GM23338 (cell line): ENCODE results near the gene FYN. TPM values are rescaled to one million over a fixed set of nuclear protein-coding genes. Genes with fewer than 3 reads are reported as not detected.

Experiments
- ATAC-seq: fragments of 200-7000 bp; cut with Tn5 transposase; 3 replicates; pipeline ENCODE4 v1.9.1; 2020
- DNase-seq: peaks from one replicate; pipeline ENCODE4 v3.0.0-alpha.2; 2015; ENCODE audit warnings: low spot score
- H2AFZ ChIP-seq: fragments of 200-600 bp; sonication (generic); 2 replicates; pipeline ENCODE4 v1.8.0; 2016; ENCODE audit warnings: antibody characterized with exemption, mild to moderate bottlenecking, moderate library complexity
- H3F3A ChIP-seq: fragments of 200-600 bp; sonication (generic); replicated peaks from 2 replicates; pipeline ENCODE4 v1.8.0; 2017; ENCODE audit warnings: antibody characterized with exemption, mixed run types, low read depth
- H3K27ac ChIP-seq: fragments of 200-600 bp; sonication (generic); 2 replicates; pipeline ENCODE4 v1.6.1; 2016; ENCODE audit warnings: low read depth
- H3K27me3 ChIP-seq: fragments of 200-600 bp; sonication (generic); 2 replicates; pipeline ENCODE4 v1.8.0; 2016; ENCODE audit warnings: mild to moderate bottlenecking, mixed run types, moderate library complexity; ENCODE audit not compliant: insufficient read depth
- H3K36me3 ChIP-seq: fragments of 200-600 bp; sonication (generic); 2 replicates; pipeline ENCODE4 v1.8.0; 2016; ENCODE audit warnings: mild to moderate bottlenecking; ENCODE audit not compliant: insufficient read depth
- H3K4me1 ChIP-seq: fragments of 200-600 bp; sonication (generic); 2 replicates; pipeline ENCODE4 v1.8.0; 2016; ENCODE audit warnings: mild to moderate bottlenecking, moderate library complexity; ENCODE audit not compliant: insufficient read depth
- H3K4me2 ChIP-seq: fragments of 200-600 bp; sonication (generic); 2 replicates; pipeline ENCODE4 v1.7.1; 2017; ENCODE audit warnings: mixed run types
- H3K4me3 ChIP-seq: fragments of 200-600 bp; sonication (generic); 2 replicates; pipeline ENCODE4 v1.6.1; 2016; ENCODE audit warnings: mixed run types
- H3K79me2 ChIP-seq: fragments of 200-600 bp; sonication (generic); replicated peaks from 2 replicates; pipeline ENCODE4 v1.8.0; 2017; ENCODE audit warnings: mild to moderate bottlenecking; ENCODE audit not compliant: insufficient read depth
- H3K9me2 ChIP-seq: fragments of 200-600 bp; sonication (generic); 2 replicates; pipeline ENCODE4 v1.8.0; 2017; ENCODE audit not compliant: insufficient read depth
- H4K20me1 ChIP-seq: fragments of 200-600 bp; sonication (generic); replicated peaks from 2 replicates; pipeline ENCODE4 v1.8.0; 2017; ENCODE audit warnings: mild to moderate bottlenecking; ENCODE audit not compliant: insufficient read depth
- H3K27ac Mint-ChIP-seq: 2 replicates; pipeline ENCODE4 v1.8.0; 2020; ENCODE audit warnings: inconsistent platforms, mild to moderate bottlenecking, moderate library complexity, mixed read lengths
- H3K27me3 Mint-ChIP-seq: 3 replicates; pipeline ENCODE4 v1.8.0; 2022; ENCODE audit warnings: low read depth, mild to moderate bottlenecking, moderate library complexity, mixed read lengths, inconsistent platforms; ENCODE audit not compliant: insufficient read depth, poor library complexity
- H3K36me3 Mint-ChIP-seq: 3 replicates; pipeline ENCODE4 v1.8.0; 2021; ENCODE audit warnings: low read depth, mild to moderate bottlenecking, inconsistent platforms, moderate library complexity, mixed read lengths
- H3K4me1 Mint-ChIP-seq: 3 replicates; pipeline ENCODE4 v1.8.0; 2020; ENCODE audit warnings: mild to moderate bottlenecking, inconsistent platforms, mixed read lengths
- H3K4me3 Mint-ChIP-seq: 3 replicates; pipeline ENCODE4 v1.8.0; 2021; ENCODE audit warnings: moderate library complexity, mild to moderate bottlenecking, inconsistent platforms, mixed read lengths
- H3K9me3 Mint-ChIP-seq: 3 replicates; pipeline ENCODE4 v1.8.0; 2020; ENCODE audit warnings: moderate library complexity, mild to moderate bottlenecking, inconsistent platforms, mixed read lengths
- CREB1 ChIP-seq: fragments of 250-450 bp; sonication (Bioruptor Pico); IDR thresholded peaks from 2 replicates; pipeline ENCODE4 v1.5.0; 2020; ENCODE audit warnings: low read depth, mild to moderate bottlenecking, moderate library complexity
- EZH2 ChIP-seq: fragments of 200-600 bp; sonication (generic); IDR thresholded peaks from one replicate; pipeline ENCODE4 v1.8.0; 2017; ENCODE audit warnings: antibody characterized with exemption, mild to moderate bottlenecking, low read depth; ENCODE audit not compliant: unreplicated experiment
- EZH2phosphoT487 ChIP-seq: fragments of 200-600 bp; sonication (generic); IDR thresholded peaks from one replicate; pipeline ENCODE4 v1.8.1; 2018; ENCODE audit warnings: antibody characterized with exemption; ENCODE audit not compliant: unreplicated experiment
- JUNB ChIP-seq: IDR thresholded peaks from one replicate; pipeline ENCODE4 v1.6.1; 2016; ENCODE audit warnings: antibody characterized with exemption; ENCODE audit not compliant: unreplicated experiment
- NANOG ChIP-seq: IDR thresholded peaks from 2 replicates; pipeline ENCODE4 v1.6.1; 2016; ENCODE audit warnings: antibody characterized with exemption, borderline replicate concordance
- POLR2AphosphoS5 ChIP-seq: IDR thresholded peaks from 2 replicates; pipeline ENCODE4 v1.6.1; 2016; ENCODE audit warnings: antibody characterized with exemption, low read depth
- STAT1 ChIP-seq: IDR thresholded peaks from one replicate; pipeline ENCODE4 v1.6.1; 2016; ENCODE audit warnings: antibody characterized with exemption; ENCODE audit not compliant: unreplicated experiment
- ZNF114 ChIP-seq: fragments of 250-450 bp; sonication (Bioruptor Pico); IDR thresholded peaks from 2 replicates; pipeline ENCODE4 v1.5.0; 2020; ENCODE audit warnings: mild to moderate bottlenecking, moderate library complexity
- ZNF331 ChIP-seq: fragments of 250-450 bp; sonication (Bioruptor Pico); IDR thresholded peaks from 2 replicates; pipeline ENCODE4 v1.5.0; 2020; ENCODE audit warnings: low read depth, mild to moderate bottlenecking, moderate library complexity
- polyA plus RNA-seq: library from polyadenylated mRNA; unstranded; fragments of >200 nt; fragmentation: Nextera tagmentation; extraction: Ambion mirVana; gene quantifications from 2 replicates; pipeline ENCODE4 v1.2.1, GENCODE V29; 2016
- total RNA-seq: library from RNA; depleted of rRNA; stranded (reverse); fragments of >200 nt; shearing (Covaris generic); gene quantifications from 2 replicates; pipeline ENCODE4 v1.2.3, GENCODE V29; 2014
- TF ChIP-seq, protein P1 (sequence below): IDR thresholded peaks from one replicate; pipeline ENCODE4 v1.6.1; 2018; ENCODE audit warnings: antibody characterized with exemption; ENCODE audit not compliant: unreplicated experiment
- TF ChIP-seq, protein P2 (sequence below): IDR thresholded peaks from 2 replicates; pipeline ENCODE4 v1.6.1; 2016; ENCODE audit warnings: antibody characterized with exemption
- TF ChIP-seq, protein P3 (sequence below), 2 experiments: fragments of 200-600 bp in 1 of 2; sonication (generic) in 1 of 2; conservative IDR thresholded peaks; 2 replicates each; pipeline versions ENCODE4 v1.5.1 to v1.6.1; 2016 to 2017; ENCODE audit warnings: antibody characterized with exemption in 2 of 2, low read depth in 2 of 2, mild to moderate bottlenecking in 2 of 2, moderate library complexity in 1 of 2
- TF ChIP-seq, protein P4 (sequence below): fragments of 250-450 bp; sonication (Bioruptor Pico); IDR thresholded peaks from 2 replicates; pipeline ENCODE4 v1.5.0; 2020; ENCODE audit warnings: mild to moderate bottlenecking, moderate library complexity

The FYN gene
- total and polyA plus RNA-seq, 2 experiments from 2014 or later = 46.8 to 143 TPM

DNA sequence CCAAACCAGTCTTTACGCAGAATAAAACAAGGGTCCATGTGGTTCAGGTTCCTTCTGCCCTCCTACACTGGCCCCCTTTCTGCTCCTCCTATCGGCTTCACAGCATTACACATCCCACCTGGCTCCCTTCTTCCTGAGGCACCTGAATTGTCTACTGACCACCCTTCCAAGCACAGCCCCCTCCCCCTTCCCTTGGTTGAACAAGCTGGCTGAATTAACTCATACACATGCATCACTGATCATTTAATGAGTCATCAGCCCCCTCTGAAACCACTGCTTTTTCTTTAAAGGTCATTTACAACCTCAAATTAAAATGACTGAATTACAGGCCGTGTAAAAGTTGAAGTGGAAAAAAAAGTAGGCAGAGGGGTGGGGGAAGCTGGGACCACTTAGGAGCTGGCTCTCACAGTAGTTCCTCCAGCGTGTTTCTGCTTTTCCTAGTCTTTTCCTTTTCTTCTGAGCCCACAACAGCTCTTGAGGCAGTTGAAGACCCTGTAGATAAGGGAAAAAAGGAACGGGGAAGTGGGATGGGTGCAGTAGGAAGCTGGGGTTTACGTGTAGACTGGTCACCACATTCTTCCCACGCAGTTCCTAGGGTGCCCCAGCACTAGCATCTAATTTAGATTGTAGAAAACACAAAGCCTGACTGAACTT is 67.6 kb downstream of the FYN start:
- DNase-seq (no peak), ATAC-seq (no peak)
- Histone ChIP-seq H3K79me2 (peaks cover 12% of the 10 kb centered on the region), H3K4me3 (no peak overlapping the region), H3K4me1 (peaks cover 4% of the 10 kb centered on the region; the same call in 1 of the 2 replicates), H3K9me2 (no peaks in the 10 kb centered on the region), H4K20me1 (0 out of 2 replicates have a peak, but pooled peaks cover 16% of the 10 kb centered on the region), H3K27me3 (no peaks in the 10 kb centered on the region), H2AFZ (no peak overlapping the region), H3K27ac (no peak overlapping the region), H3K36me3 (no peaks in the 10 kb centered on the region), H3K4me2 (no peak overlapping the region), H3F3A (no peaks in the 10 kb centered on the region)
- Mint-ChIP-seq H3K4me1 (peaks cover 24% of the 10 kb centered on the region), H3K9me3 (no peaks in the 10 kb centered on the region), H3K36me3 (no peaks in the 10 kb centered on the region), H3K4me3 (no peak overlapping the region), H3K27me3 (peaks cover 11% of the 10 kb centered on the region), H3K27ac (peak overlapping the region; percentile 24; the same call in 1 of the 2 replicates)
- TF ChIP-seq, protein P1, sequence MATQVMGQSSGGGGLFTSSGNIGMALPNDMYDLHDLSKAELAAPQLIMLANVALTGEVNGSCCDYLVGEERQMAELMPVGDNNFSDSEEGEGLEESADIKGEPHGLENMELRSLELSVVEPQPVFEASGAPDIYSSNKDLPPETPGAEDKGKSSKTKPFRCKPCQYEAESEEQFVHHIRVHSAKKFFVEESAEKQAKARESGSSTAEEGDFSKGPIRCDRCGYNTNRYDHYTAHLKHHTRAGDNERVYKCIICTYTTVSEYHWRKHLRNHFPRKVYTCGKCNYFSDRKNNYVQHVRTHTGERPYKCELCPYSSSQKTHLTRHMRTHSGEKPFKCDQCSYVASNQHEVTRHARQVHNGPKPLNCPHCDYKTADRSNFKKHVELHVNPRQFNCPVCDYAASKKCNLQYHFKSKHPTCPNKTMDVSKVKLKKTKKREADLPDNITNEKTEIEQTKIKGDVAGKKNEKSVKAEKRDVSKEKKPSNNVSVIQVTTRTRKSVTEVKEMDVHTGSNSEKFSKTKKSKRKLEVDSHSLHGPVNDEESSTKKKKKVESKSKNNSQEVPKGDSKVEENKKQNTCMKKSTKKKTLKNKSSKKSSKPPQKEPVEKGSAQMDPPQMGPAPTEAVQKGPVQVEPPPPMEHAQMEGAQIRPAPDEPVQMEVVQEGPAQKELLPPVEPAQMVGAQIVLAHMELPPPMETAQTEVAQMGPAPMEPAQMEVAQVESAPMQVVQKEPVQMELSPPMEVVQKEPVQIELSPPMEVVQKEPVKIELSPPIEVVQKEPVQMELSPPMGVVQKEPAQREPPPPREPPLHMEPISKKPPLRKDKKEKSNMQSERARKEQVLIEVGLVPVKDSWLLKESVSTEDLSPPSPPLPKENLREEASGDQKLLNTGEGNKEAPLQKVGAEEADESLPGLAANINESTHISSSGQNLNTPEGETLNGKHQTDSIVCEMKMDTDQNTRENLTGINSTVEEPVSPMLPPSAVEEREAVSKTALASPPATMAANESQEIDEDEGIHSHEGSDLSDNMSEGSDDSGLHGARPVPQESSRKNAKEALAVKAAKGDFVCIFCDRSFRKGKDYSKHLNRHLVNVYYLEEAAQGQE = no peak
- no peak for TF ChIP-seq CREB1
- TF ChIP-seq, protein P2, sequence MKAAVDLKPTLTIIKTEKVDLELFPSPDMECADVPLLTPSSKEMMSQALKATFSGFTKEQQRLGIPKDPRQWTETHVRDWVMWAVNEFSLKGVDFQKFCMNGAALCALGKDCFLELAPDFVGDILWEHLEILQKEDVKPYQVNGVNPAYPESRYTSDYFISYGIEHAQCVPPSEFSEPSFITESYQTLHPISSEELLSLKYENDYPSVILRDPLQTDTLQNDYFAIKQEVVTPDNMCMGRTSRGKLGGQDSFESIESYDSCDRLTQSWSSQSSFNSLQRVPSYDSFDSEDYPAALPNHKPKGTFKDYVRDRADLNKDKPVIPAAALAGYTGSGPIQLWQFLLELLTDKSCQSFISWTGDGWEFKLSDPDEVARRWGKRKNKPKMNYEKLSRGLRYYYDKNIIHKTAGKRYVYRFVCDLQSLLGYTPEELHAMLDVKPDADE = no peak
- TF ChIP-seq, protein P3, sequence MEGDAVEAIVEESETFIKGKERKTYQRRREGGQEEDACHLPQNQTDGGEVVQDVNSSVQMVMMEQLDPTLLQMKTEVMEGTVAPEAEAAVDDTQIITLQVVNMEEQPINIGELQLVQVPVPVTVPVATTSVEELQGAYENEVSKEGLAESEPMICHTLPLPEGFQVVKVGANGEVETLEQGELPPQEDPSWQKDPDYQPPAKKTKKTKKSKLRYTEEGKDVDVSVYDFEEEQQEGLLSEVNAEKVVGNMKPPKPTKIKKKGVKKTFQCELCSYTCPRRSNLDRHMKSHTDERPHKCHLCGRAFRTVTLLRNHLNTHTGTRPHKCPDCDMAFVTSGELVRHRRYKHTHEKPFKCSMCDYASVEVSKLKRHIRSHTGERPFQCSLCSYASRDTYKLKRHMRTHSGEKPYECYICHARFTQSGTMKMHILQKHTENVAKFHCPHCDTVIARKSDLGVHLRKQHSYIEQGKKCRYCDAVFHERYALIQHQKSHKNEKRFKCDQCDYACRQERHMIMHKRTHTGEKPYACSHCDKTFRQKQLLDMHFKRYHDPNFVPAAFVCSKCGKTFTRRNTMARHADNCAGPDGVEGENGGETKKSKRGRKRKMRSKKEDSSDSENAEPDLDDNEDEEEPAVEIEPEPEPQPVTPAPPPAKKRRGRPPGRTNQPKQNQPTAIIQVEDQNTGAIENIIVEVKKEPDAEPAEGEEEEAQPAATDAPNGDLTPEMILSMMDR (conservative IDR thresholded peaks at IDR 0.05; ENCODE audit: low read depth in 2 of 2) = no peak
- TF ChIP-seq POLR2AphosphoS5 = no peak
- no peak for TF ChIP-seq NANOG
- no peak for TF ChIP-seq EZH2phosphoT487
- no peak for TF ChIP-seq EZH2
- no peak for TF ChIP-seq ZNF331 (CRISPR knock-in tag)
- no peak for TF ChIP-seq JUNB
- TF ChIP-seq, protein P4, sequence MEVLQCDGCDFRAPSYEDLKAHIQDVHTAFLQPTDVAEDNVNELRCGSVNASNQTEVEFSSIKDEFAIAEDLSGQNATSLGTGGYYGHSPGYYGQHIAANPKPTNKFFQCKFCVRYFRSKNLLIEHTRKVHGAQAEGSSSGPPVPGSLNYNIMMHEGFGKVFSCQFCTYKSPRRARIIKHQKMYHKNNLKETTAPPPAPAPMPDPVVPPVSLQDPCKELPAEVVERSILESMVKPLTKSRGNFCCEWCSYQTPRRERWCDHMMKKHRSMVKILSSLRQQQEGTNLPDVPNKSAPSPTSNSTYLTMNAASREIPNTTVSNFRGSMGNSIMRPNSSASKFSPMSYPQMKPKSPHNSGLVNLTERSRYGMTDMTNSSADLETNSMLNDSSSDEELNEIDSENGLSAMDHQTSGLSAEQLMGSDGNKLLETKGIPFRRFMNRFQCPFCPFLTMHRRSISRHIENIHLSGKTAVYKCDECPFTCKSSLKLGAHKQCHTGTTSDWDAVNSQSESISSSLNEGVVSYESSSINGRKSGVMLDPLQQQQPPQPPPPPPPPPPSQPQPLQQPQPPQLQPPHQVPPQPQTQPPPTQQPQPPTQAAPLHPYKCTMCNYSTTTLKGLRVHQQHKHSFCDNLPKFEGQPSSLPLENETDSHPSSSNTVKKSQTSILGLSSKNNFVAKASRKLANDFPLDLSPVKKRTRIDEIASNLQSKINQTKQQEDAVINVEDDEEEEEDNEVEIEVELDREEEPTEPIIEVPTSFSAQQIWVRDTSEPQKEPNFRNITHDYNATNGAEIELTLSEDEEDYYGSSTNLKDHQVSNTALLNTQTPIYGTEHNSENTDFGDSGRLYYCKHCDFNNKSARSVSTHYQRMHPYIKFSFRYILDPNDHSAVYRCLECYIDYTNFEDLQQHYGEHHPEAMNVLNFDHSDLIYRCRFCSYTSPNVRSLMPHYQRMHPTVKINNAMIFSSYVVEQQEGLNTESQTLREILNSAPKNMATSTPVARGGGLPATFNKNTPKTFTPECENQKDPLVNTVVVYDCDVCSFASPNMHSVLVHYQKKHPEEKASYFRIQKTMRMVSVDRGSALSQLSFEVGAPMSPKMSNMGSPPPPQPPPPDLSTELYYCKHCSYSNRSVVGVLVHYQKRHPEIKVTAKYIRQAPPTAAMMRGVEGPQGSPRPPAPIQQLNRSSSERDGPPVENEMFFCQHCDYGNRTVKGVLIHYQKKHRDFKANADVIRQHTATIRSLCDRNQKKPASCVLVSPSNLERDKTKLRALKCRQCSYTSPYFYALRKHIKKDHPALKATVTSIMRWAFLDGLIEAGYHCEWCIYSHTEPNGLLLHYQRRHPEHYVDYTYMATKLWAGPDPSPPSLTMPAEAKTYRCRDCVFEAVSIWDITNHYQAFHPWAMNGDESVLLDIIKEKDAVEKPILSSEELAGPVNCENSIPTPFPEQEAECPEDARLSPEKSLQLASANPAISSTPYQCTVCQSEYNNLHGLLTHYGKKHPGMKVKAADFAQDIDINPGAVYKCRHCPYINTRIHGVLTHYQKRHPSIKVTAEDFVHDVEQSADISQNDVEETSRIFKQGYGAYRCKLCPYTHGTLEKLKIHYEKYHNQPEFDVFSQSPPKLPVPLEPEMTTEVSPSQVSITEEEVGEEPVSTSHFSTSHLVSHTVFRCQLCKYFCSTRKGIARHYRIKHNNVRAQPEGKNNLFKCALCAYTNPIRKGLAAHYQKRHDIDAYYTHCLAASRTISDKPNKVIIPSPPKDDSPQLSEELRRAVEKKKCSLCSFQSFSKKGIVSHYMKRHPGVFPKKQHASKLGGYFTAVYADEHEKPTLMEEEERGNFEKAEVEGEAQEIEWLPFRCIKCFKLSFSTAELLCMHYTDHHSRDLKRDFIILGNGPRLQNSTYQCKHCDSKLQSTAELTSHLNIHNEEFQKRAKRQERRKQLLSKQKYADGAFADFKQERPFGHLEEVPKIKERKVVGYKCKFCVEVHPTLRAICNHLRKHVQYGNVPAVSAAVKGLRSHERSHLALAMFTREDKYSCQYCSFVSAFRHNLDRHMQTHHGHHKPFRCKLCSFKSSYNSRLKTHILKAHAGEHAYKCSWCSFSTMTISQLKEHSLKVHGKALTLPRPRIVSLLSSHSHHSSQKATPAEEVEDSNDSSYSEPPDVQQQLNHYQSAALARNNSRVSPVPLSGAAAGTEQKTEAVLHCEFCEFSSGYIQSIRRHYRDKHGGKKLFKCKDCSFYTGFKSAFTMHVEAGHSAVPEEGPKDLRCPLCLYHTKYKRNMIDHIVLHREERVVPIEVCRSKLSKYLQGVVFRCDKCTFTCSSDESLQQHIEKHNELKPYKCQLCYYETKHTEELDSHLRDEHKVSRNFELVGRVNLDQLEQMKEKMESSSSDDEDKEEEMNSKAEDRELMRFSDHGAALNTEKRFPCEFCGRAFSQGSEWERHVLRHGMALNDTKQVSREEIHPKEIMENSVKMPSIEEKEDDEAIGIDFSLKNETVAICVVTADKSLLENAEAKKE (CRISPR knock-in tag) = no peak
- TF ChIP-seq STAT1 = no peak
- no peak for TF ChIP-seq ZNF114 (CRISPR knock-in tag)
